K562 (cell line): ENCODE data around the gene SNX1. TPM values are rescaled to one million over a fixed set of nuclear protein-coding genes. Genes with fewer than 3 reads are reported as not detected.

ENCODE experiments used
- BACH1 ChIP-seq: fragments of 200-800 bp; sonication (Bioruptor generic); IDR thresholded peaks from 2 replicates; pipeline ENCODE4 v1.6.1; 2016; ENCODE audit warnings: missing genetic modification characterization, missing compliant biosample characterization
- CHD4 ChIP-seq: fragments of 200-600 bp; sonication (generic); IDR thresholded peaks from 3 replicates; pipeline ENCODE4 v1.6.1; 2012; ENCODE audit warnings: low read depth, mild to moderate bottlenecking, mixed read lengths, low read length, inconsistent platforms; ENCODE audit not compliant: insufficient read depth, insufficient replicate concordance, poor library complexity, severe bottlenecking
- FOXA3 ChIP-seq, 2 experiments: fragments of 450-650 bp in 1 of 2; sonication (generic) in 1 of 2; formaldehyde crosslinking; IDR thresholded peaks in 1 of 2; conservative IDR thresholded peaks in 1 of 2; 2 replicates each; pipeline versions ENCODE4 v1.4.0 to v1.8.0; 2020 to 2022; ENCODE audit warnings: mild to moderate bottlenecking in 2 of 2, missing genetic modification reagents in 1 of 2
- NBN ChIP-seq: fragments of 450-650 bp; IDR thresholded peaks from 2 replicates; pipeline ENCODE4 v1.6.1; 2016; ENCODE audit warnings: low read depth, mild to moderate bottlenecking
- NCOR1 ChIP-seq: fragments of 450-650 bp; IDR thresholded peaks from 2 replicates; pipeline ENCODE4 v1.6.1; 2016; ENCODE audit warnings: mild to moderate bottlenecking, moderate library complexity
- PURB ChIP-seq: sonication (generic); formaldehyde crosslinking; IDR thresholded peaks from 2 replicates; pipeline ENCODE4 v1.9.0; 2021; ENCODE audit warnings: low read depth, mild to moderate bottlenecking, missing genetic modification reagents
- SIX5 ChIP-seq, 2 experiments: IDR thresholded peaks; 2 replicates each; pipeline ENCODE4 v1.6.1; 2011; ENCODE audit warnings: low read length in 2 of 2, borderline replicate concordance in 1 of 2, low read depth in 1 of 2, mild to moderate bottlenecking in 1 of 2, moderate library complexity in 1 of 2; ENCODE audit not compliant: insufficient read depth in 1 of 2
- SOX6 ChIP-seq: fragments of 450-650 bp; IDR thresholded peaks from 2 replicates; pipeline ENCODE4 v1.6.1; 2014; ENCODE audit warnings: mild to moderate bottlenecking
- ZC3H11A ChIP-seq: IDR thresholded peaks from 2 replicates; pipeline ENCODE4 v1.6.1; 2012; ENCODE audit warnings: low read depth, low read length, improper control_type of control experiment
- polyA plus RNA-seq, 8 experiments: library from polyadenylated mRNA; depleted of rRNA in 4 of 8; stranded (reverse) in 5 of 8; unstranded in 3 of 8; fragments of >200 nt; fragmentation: Nextera tagmentation in 2 of 8; fragmentation: Illumina TruSeq in 1 of 8; extraction: Ambion mirVana in 2 of 8; extraction: Trizol in 1 of 8; gene quantifications; 2 replicates each; pipeline versions ENCODE4 v1.2.1 to v1.2.3, GENCODE V29; 2011 to 2014; ENCODE audit warnings: inconsistent platforms in 1 of 8, missing spikeins in 1 of 8
- total RNA-seq, 7 experiments: library from RNA; depleted of rRNA in 6 of 7; stranded (reverse); fragments of >200 nt in 6 of 7; fragmentation: Illumina TruSeq in 2 of 7; extraction: Trizol in 2 of 7; gene quantifications; 2 replicates each; pipeline versions ENCODE4 v1.2.1 to v1.2.3, GENCODE V29; 2011 to 2021; ENCODE audit warnings: low replicate concordance in 1 of 7
- TF ChIP-seq, protein P1 (sequence below): fragments of 450-650 bp; formaldehyde crosslinking; IDR thresholded peaks from 2 replicates; pipeline ENCODE4 v1.4.0; 2022; ENCODE audit warnings: missing genetic modification characterization
- TF ChIP-seq, protein P2 (sequence below): fragments of 250-450 bp; sonication (Bioruptor Pico); IDR thresholded peaks from 2 replicates; pipeline ENCODE4 v1.8.0; 2022; ENCODE audit warnings: moderate library complexity, mild to moderate bottlenecking, inconsistent platforms
- TF ChIP-seq, protein P3 (sequence below): sonication (generic); formaldehyde crosslinking; IDR thresholded peaks from 2 replicates; pipeline ENCODE4 v1.8.0; 2022; ENCODE audit warnings: mild to moderate bottlenecking, missing genetic modification reagents
- TF ChIP-seq, protein P4 (sequence below): sonication (generic); formaldehyde crosslinking; IDR thresholded peaks from 2 replicates; pipeline ENCODE4 v1.8.0; 2022; ENCODE audit warnings: mild to moderate bottlenecking, missing genetic modification reagents
- TF ChIP-seq, protein P5 (sequence below): sonication (generic); formaldehyde crosslinking; IDR thresholded peaks from 2 replicates; pipeline ENCODE4 v1.8.0; 2022; ENCODE audit warnings: mild to moderate bottlenecking, low read depth, missing genetic modification reagents
- TF ChIP-seq, protein P6 (sequence below): fragments of 450-650 bp; IDR thresholded peaks from 2 replicates; pipeline ENCODE4 v1.6.1; 2018; ENCODE audit warnings: mild to moderate bottlenecking, low read depth; ENCODE audit not compliant: partially characterized antibody

Gene SNX1
- total and polyA plus RNA-seq, 9 of the 15 experiments (the other 6 are each of a cell fraction or from before 2014, with no cell fraction given) = 11.0 to 105 (median 59.9) TPM

DNA sequence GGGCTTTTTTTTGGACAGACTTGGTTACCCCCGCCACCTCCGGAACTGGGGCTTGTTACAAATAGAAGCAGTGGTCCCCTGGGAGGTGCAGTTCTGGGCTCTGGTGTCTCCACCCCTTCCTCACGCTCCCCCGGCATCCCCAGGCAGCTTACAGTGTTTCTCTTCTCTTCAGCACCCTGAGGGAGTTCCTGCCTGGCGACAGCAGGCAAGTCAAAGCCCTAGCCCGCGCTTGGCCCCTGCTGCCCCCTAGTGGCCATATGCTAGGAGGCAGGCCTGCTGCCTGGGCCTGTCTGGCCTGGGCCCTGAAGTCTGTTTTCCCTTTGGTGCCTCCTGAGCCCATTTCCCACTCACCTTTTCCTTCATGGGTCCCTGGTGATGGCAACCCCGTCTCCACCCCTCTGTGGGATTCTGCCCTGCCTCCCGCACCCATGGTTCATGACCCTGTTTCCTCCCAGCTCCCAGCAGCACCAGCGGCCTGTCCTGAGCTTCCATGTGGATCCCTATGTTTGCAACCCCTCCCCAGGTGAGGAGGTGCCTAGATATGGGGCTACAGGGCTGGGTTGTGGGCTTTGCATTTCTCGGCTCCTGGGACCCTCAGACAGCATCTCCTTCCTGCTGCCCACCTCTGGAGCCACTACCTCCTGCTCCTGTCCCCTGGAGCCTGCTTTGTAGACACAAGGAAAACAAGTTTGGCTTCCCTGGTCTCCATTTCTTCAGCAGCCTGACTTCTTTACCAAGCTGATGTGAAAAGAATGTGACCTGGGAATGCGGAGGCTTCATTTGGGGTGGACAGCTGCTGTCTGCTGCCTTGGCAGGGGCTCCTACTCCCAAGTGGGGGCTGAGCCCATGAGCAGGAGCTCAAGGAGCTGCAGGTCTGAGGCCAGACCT lies 57.9 kb downstream of the SNX1 start (continued):
- TF ChIP-seq ZC3H11A = no peak
- no peak for TF ChIP-seq NBN
- TF ChIP-seq, protein P1, sequence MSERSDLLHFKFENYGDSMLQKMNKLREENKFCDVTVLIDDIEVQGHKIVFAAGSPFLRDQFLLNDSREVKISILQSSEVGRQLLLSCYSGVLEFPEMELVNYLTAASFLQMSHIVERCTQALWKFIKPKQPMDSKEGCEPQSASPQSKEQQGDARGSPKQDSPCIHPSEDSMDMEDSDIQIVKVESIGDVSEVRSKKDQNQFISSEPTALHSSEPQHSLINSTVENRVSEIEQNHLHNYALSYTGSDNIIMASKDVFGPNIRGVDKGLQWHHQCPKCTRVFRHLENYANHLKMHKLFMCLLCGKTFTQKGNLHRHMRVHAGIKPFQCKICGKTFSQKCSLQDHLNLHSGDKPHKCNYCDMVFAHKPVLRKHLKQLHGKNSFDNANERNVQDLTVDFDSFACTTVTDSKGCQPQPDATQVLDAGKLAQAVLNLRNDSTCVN (CRISPR knock-in tag) = no peak
- no peak for TF ChIP-seq PURB (CRISPR knock-in tag)
- no peak for TF ChIP-seq FOXA3 (CRISPR knock-in tag; conservative IDR thresholded peaks at IDR 0.05 in 1 of 2, IDR thresholded peaks at IDR 0.05 in 1 of 2)
- TF ChIP-seq, protein P2, sequence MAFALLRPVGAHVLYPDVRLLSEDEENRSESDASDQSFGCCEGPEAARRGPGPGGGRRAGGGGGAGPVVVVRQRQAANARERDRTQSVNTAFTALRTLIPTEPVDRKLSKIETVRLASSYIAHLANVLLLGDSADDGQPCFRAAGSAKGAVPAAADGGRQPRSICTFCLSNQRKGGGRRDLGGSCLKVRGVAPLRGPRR (CRISPR knock-in tag) = no peak
- no peak for TF ChIP-seq BACH1 (tag)
- TF ChIP-seq, protein P3, sequence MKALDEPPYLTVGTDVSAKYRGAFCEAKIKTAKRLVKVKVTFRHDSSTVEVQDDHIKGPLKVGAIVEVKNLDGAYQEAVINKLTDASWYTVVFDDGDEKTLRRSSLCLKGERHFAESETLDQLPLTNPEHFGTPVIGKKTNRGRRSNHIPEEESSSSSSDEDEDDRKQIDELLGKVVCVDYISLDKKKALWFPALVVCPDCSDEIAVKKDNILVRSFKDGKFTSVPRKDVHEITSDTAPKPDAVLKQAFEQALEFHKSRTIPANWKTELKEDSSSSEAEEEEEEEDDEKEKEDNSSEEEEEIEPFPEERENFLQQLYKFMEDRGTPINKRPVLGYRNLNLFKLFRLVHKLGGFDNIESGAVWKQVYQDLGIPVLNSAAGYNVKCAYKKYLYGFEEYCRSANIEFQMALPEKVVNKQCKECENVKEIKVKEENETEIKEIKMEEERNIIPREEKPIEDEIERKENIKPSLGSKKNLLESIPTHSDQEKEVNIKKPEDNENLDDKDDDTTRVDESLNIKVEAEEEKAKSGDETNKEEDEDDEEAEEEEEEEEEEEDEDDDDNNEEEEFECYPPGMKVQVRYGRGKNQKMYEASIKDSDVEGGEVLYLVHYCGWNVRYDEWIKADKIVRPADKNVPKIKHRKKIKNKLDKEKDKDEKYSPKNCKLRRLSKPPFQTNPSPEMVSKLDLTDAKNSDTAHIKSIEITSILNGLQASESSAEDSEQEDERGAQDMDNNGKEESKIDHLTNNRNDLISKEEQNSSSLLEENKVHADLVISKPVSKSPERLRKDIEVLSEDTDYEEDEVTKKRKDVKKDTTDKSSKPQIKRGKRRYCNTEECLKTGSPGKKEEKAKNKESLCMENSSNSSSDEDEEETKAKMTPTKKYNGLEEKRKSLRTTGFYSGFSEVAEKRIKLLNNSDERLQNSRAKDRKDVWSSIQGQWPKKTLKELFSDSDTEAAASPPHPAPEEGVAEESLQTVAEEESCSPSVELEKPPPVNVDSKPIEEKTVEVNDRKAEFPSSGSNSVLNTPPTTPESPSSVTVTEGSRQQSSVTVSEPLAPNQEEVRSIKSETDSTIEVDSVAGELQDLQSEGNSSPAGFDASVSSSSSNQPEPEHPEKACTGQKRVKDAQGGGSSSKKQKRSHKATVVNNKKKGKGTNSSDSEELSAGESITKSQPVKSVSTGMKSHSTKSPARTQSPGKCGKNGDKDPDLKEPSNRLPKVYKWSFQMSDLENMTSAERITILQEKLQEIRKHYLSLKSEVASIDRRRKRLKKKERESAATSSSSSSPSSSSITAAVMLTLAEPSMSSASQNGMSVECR (CRISPR knock-in tag) = 0 out of 2 replicates have a peak, but pooled peaks have one; percentile 33
- TF ChIP-seq, protein P4, sequence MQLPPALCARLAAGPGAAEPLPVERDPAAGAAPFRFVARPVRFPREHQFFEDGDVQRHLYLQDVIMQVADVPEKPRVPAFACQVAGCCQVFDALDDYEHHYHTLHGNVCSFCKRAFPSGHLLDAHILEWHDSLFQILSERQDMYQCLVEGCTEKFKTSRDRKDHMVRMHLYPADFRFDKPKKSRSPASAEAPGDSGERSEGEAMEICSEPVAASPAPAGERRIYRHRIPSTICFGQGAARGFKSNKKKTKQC (CRISPR knock-in tag) = no peak
- TF ChIP-seq SIX5 (IDR thresholded peaks at IDR 0.05; ENCODE audit: borderline replicate concordance in 1 of 2, insufficient read depth in 1 of 2, low read depth in 1 of 2, low read length in 2 of 2) = no peak
- no peak for TF ChIP-seq CHD4
- TF ChIP-seq SOX6 = peak; percentile 16; the same call in 1 of the 2 replicates
- peak; percentile 20; the same call in 1 of the 2 replicates for TF ChIP-seq NCOR1
- TF ChIP-seq, protein P5, sequence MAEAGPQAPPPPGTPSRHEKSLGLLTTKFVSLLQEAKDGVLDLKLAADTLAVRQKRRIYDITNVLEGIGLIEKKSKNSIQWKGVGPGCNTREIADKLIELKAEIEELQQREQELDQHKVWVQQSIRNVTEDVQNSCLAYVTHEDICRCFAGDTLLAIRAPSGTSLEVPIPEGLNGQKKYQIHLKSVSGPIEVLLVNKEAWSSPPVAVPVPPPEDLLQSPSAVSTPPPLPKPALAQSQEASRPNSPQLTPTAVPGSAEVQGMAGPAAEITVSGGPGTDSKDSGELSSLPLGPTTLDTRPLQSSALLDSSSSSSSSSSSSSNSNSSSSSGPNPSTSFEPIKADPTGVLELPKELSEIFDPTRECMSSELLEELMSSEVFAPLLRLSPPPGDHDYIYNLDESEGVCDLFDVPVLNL (CRISPR knock-in tag) = no peak
- TF ChIP-seq, protein P6, sequence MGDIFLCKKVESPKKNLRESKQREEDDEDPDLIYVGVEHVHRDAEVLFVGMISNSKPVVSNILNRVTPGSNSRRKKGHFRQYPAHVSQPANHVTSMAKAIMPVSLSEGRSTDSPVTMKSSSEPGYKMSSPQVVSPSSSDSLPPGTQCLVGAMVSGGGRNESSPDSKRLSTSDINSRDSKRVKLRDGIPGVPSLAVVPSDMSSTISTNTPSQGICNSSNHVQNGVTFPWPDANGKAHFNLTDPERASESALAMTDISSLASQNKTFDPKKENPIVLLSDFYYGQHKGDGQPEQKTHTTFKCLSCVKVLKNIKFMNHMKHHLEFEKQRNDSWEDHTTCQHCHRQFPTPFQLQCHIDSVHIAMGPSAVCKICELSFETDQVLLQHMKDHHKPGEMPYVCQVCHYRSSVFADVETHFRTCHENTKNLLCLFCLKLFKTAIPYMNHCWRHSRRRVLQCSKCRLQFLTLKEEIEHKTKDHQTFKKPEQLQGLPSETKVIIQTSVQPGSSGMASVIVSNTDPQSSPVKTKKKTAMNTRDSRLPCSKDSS = no peak
